Non-pigmented ciliary epithelial cell (primary cell): ENCODE results near the gene TMEM203.
"Not testable (repeated sequence)": the region's sequence is repeated elsewhere in the genome, so short reads cannot be mapped to it uniquely, and the experiment has no call there.

ENCODE experiments used
- DNase-seq: peaks from one replicate; pipeline ENCODE4 v3.0.0-alpha.2; 2010; ENCODE audit warnings: low read depth

TMEM203 gene

GRCh38 chr9:137242269-137243203, 37.1 kb upstream of the TMEM203 start:
- DNase-seq: no peak

GRCh38 chr9:137241490-137242268, 36.2 kb upstream of the TMEM203 start:
- DNase-seq: no peak

GRCh38 chr9:137240841-137241489, 35.5 kb upstream of the TMEM203 start, which contains the start of gene TUBB4B:
Gene TUBB4B (plus strand): TSS chr9:137241287. CDS start chr9:137241361, 74 bp downstream.
- DNase-seq: peak; percentile 99

- no peak for DNase-seq
Observed at GRCh38 chr9:137240318-137240840, 34.9 kb upstream of the TMEM203 start.

GRCh38 chr9:137239541-137240200, 34.2 kb upstream of the TMEM203 start:
- DNase-seq: not testable (repeated sequence)

GRCh38 chr9:137237759-137238726, 32.6 kb upstream of the TMEM203 start:
- no peak for DNase-seq

GRCh38 chr9:137236936-137237421, 31.5 kb upstream of the TMEM203 start:
- DNase-seq: no peak

- no peak for DNase-seq
Observed at GRCh38 chr9:137236238-137236935, 30.9 kb upstream of the TMEM203 start.

GRCh38 chr9:137235424-137236237, 30.2 kb upstream of the TMEM203 start:
- no peak for DNase-seq

GRCh38 chr9:137234758-137235423, 29.4 kb upstream of the TMEM203 start:
- DNase-seq: no peak

- DNase-seq: no peak
Observed at GRCh38 chr9:137234055-137234697, 28.7 kb upstream of the TMEM203 start.

GRCh38 chr9:137233143-137233980, 27.9 kb upstream of the TMEM203 start:
- DNase-seq: no peak

- no peak for DNase-seq
Observed at GRCh38 chr9:137232510-137232909, 27.1 kb upstream of the TMEM203 start.

- no peak for DNase-seq
Observed at GRCh38 chr9:137232101-137232500, 26.7 kb upstream of the TMEM203 start.

GRCh38 chr9:137231372-137232039, 26.1 kb upstream of the TMEM203 start:
- DNase-seq: no peak
